Caco-2 (cell line): ENCODE measurements around the gene CFAP61. TPM values are rescaled to one million over a fixed set of nuclear protein-coding genes. Genes with fewer than 3 reads are reported as not detected.
A peak's percentile ranks its signal among the peaks of the same experiment; 100 is the strongest.

Source experiments
- BruUV-seq: library from RNA; stranded (reverse); fragments of 400-500 nt; replicated peaks from 2 replicates; lab custom pipeline; 2021; lab: Mats Ljungman, UMichigan
- CTCF ChIA-PET: fragments of 300-600 bp; sonication (Branson Sonifier 250); formaldehyde crosslinking; loops from one replicate; lab custom pipeline; 2022; ENCODE audit warnings: antibody characterized with exemption; lab: Charles Lee
- POLR2A ChIA-PET: fragments of 300-600 bp; sonication (Branson Sonifier 250); formaldehyde crosslinking; loops from one replicate; lab custom pipeline; 2022; ENCODE audit warnings: antibody characterized with exemption; lab: Charles Lee
- DNase-seq, 2 experiments: peaks; one replicate each; pipeline versions ENCODE4 v3.0.0 to v3.0.0-alpha.2; 2020 to 2022
- H3K27me3 ChIP-seq: replicated peaks from 2 replicates; pipeline ENCODE4 v1.6.0; 2011; ENCODE audit warnings: low read length; ENCODE audit not compliant: control insufficient read depth, insufficient read depth
- H3K36me3 ChIP-seq: 2 replicates; pipeline ENCODE4 v1.5.1; 2011; ENCODE audit warnings: low read length; ENCODE audit not compliant: control insufficient read depth, insufficient read depth
- H3K4me1 ChIP-seq: fragments of 250-450 bp; sonication (Bioruptor Pico); 2 replicates; pipeline ENCODE4 v1.5.1; 2020; ENCODE audit warnings: mild to moderate bottlenecking
- H3K4me3 ChIP-seq: 2 replicates; pipeline ENCODE4 v1.5.1; 2011; ENCODE audit warnings: low read depth, mild to moderate bottlenecking, control low read depth, low read length
- H3K9me3 ChIP-seq: fragments of 250-450 bp; sonication (Bioruptor Pico); 2 replicates; pipeline ENCODE4 v1.5.1; 2020; ENCODE audit warnings: mild to moderate bottlenecking, moderate library complexity
- H3K27ac Mint-ChIP-seq: one replicate; pipeline ENCODE4 v1.8.0; 2022; ENCODE audit warnings: mixed read lengths; ENCODE audit not compliant: unreplicated experiment
- H3K27me3 Mint-ChIP-seq: one replicate; pipeline ENCODE4 v1.8.0; 2022; ENCODE audit warnings: mixed read lengths; ENCODE audit not compliant: insufficient read depth, unreplicated experiment
- H3K36me3 Mint-ChIP-seq: one replicate; pipeline ENCODE4 v1.8.0; 2022; ENCODE audit warnings: mild to moderate bottlenecking, mixed read lengths; ENCODE audit not compliant: insufficient read depth, unreplicated experiment
- H3K4me1 Mint-ChIP-seq: one replicate; pipeline ENCODE4 v1.8.0; 2022; ENCODE audit warnings: low read depth, mixed read lengths; ENCODE audit not compliant: unreplicated experiment
- H3K4me3 Mint-ChIP-seq: one replicate; pipeline ENCODE4 v1.8.0; 2022; ENCODE audit warnings: mild to moderate bottlenecking, moderate library complexity, mixed read lengths; ENCODE audit not compliant: unreplicated experiment
- H3K9me3 Mint-ChIP-seq: one replicate; pipeline ENCODE4 v1.8.0; 2022; ENCODE audit warnings: mixed read lengths; ENCODE audit not compliant: unreplicated experiment
- CTCF ChIP-seq, 2 experiments: fragments of 200-600 bp in 1 of 2; IDR thresholded peaks; 1 replicate in 1 of 2; 2 replicates in 1 of 2; pipeline versions ENCODE4 v1.5.1 to v1.8.0; 2011 to 2022; ENCODE audit warnings: antibody characterized with exemption in 1 of 2, control low read depth in 1 of 2, inconsistent platforms in 1 of 2, low read depth in 1 of 2, low read length in 1 of 2, mild to moderate bottlenecking in 1 of 2, moderate library complexity in 1 of 2; ENCODE audit not compliant: insufficient read depth in 1 of 2, severe bottlenecking in 1 of 2, unreplicated experiment in 1 of 2
- intact Hi-C: fragments of 100-400 bp; cut with micrococcal nuclease; formaldehyde crosslinking; loops from one replicate; pipeline ENCODE4 v1.10.0; 2022; ENCODE audit not compliant: unreplicated experiment
- total RNA-seq: library from RNA; stranded (reverse); gene quantifications from 2 replicates; pipeline ENCODE4 v1.2.3, GENCODE V29; 2022

The CFAP61 gene
- total RNA-seq, 1 experiment from 2014 or later, result not detected

- Histone ChIP-seq H3K9me3 (no peaks in the 10 kb centered on the region), H3K27me3 (no peaks in the 10 kb centered on the region), H3K4me1 (peaks cover 21% of the 10 kb centered on the region), H3K36me3 (no peaks in the 10 kb centered on the region), H3K4me3 (peak overlapping the region; percentile 83)
- TF ChIP-seq CTCF (IDR thresholded peaks at IDR 0.05; ENCODE audit: insufficient read depth in 1 of 2, low read depth in 1 of 2, low read length in 1 of 2, severe bottlenecking in 1 of 2, unreplicated experiment in 1 of 2), result no peak
- no TSS peak for BruUV-seq
- peaks cover 8% of the 10 kb centered on the region for H3K4me1 Mint-ChIP-seq
- H3K4me3 Mint-ChIP-seq, result peak overlapping the region; percentile 90
- H3K27ac Mint-ChIP-seq, result peak overlapping the region; percentile 0
- ChIA-PET POLR2A (interaction anchor here (1.7 to 2.2 kb wide), 2 partner anchors 34 to 43 kb away, joined by 6 to 12 read pairs; partner anchors contain the start of genes CFAP61 and CRNKL1), CTCF (interaction anchor here (0.6 to 3.1 kb wide), 3 partner anchors 34 to 253 kb away, joined by 4 to 17 read pairs (median 5); partner anchors contain the start of genes CFAP61 and CRNKL1)
- no peaks in the 10 kb centered on the region for H3K9me3 Mint-ChIP-seq
- DNase-seq, result peak in 1 of 2 experiments; percentile 40
- intact Hi-C loops, result loop anchor here (5.0 kb wide), 1 partner anchor 231 kb away; no protein-coding TSS in a partner anchor
- H3K36me3 Mint-ChIP-seq, result peaks cover 33% of the 10 kb centered on the region
- H3K27me3 Mint-ChIP-seq, result no peaks in the 10 kb centered on the region
Observed at GRCh38 chr20:20017844-20018185, 34.5 kb upstream of the CFAP61 start.

- POLR2A ChIA-PET, result no interaction called here
- BruUV-seq, result TSS peak; percentile 69
Observed at GRCh38 chr20:20018366-20018765, 34.0 kb upstream of the CFAP61 start.

GRCh38 chr20:20019123-20019522 lies 33.2 kb upstream of the CFAP61 start:
- no peaks in the 10 kb centered on the region for H3K9me3 Mint-ChIP-seq
- H3K4me1 ChIP-seq, result peaks cover 21% of the 10 kb centered on the region
- POLR2A ChIA-PET, result no interaction called here
- intact Hi-C loops, result loop anchor here (5.0 kb wide), 1 partner anchor 232 kb away; no protein-coding TSS in a partner anchor
- no peak for DNase-seq
- peaks cover 7% of the 10 kb centered on the region for H3K4me1 Mint-ChIP-seq
- H3K9me3 ChIP-seq, result no peaks in the 10 kb centered on the region
- no peaks in the 10 kb centered on the region for H3K36me3 ChIP-seq
- no TSS peak for BruUV-seq
- no peak for TF ChIP-seq CTCF (IDR thresholded peaks at IDR 0.05; ENCODE audit: insufficient read depth in 1 of 2, low read depth in 1 of 2, low read length in 1 of 2, severe bottlenecking in 1 of 2, unreplicated experiment in 1 of 2)
- no peak overlapping the region for H3K4me3 ChIP-seq
- peaks cover 43% of the 10 kb centered on the region for H3K36me3 Mint-ChIP-seq
- CTCF ChIA-PET, result no interaction called here
- no peak overlapping the region for H3K27ac Mint-ChIP-seq
- H3K27me3 ChIP-seq, result no peaks in the 10 kb centered on the region
- H3K27me3 Mint-ChIP-seq, result no peaks in the 10 kb centered on the region
- peak overlapping the region; percentile 90 for H3K4me3 Mint-ChIP-seq

More at GRCh38 chr20:20018366-20018765, 34.0 kb upstream of the CFAP61 start:
- TF ChIP-seq CTCF (IDR thresholded peaks at IDR 0.05; ENCODE audit: insufficient read depth in 1 of 2, low read depth in 1 of 2, low read length in 1 of 2, severe bottlenecking in 1 of 2, unreplicated experiment in 1 of 2), result no peak
- Mint-ChIP-seq H3K9me3 (no peaks in the 10 kb centered on the region), H3K4me1 (peaks cover 7% of the 10 kb centered on the region), H3K4me3 (peak overlapping the region; percentile 90), H3K27me3 (no peaks in the 10 kb centered on the region), H3K27ac (peak overlapping the region; percentile 0), H3K36me3 (peaks cover 39% of the 10 kb centered on the region)
- no peaks in the 10 kb centered on the region for H3K9me3 ChIP-seq
- CTCF ChIA-PET, result interaction anchor here (0.6 to 3.1 kb wide), 2 partner anchors 34 to 254 kb away, joined by 4 to 17 read pairs; partner anchors contain the start of genes CFAP61 and CRNKL1
- H3K4me1 ChIP-seq, result peaks cover 21% of the 10 kb centered on the region
- peak overlapping the region; percentile 83 for H3K4me3 ChIP-seq
- no peaks in the 10 kb centered on the region for H3K27me3 ChIP-seq
- no peak for DNase-seq
- H3K36me3 ChIP-seq, result no peaks in the 10 kb centered on the region
- intact Hi-C loops, result loop anchor here (5.0 kb wide), 1 partner anchor 231 kb away; no protein-coding TSS in a partner anchor
